ENCODE results near the gene SDHC.
A peak's percentile ranks its signal among the peaks of the same experiment; 100 is the strongest.
"Not testable (repeated sequence)": the region's sequence is repeated elsewhere in the genome, so short reads cannot be mapped to it uniquely, and the experiment has no call there.

The SDHC gene

GRCh38 chr1:161391136-161391535, 77.0 kb downstream of the SDHC start:
- not testable (repeated sequence) for H3K27ac ChIP-seq (replicated peaks; ENCODE audit: low read length); H2AK5ac ChIP-seq (ENCODE audit: low read depth, low read length); H3K4me2 ChIP-seq (ENCODE audit: insufficient read depth, low read length, poor library complexity, severe bottlenecking); H4K91ac ChIP-seq (ENCODE audit: low read depth, low read length, poor library complexity); DNase-seq (ENCODE audit: low spot score); H3K27me3 ChIP-seq (ENCODE audit: control insufficient read depth in 3 of 3, insufficient read depth in 3 of 3, low read depth in 1 of 3, low read length in 3 of 3); H4K8ac ChIP-seq (ENCODE audit: low read depth, low read length); H3K14ac ChIP-seq (ENCODE audit: low read length); H3K9me3 ChIP-seq (replicated peaks in 1 of 2; ENCODE audit: control insufficient read depth in 2 of 2, insufficient read depth in 1 of 2, low read depth in 1 of 2, low read length in 2 of 2); H3K18ac ChIP-seq (ENCODE audit: low read length); H3K4me1 ChIP-seq (ENCODE audit: control insufficient read depth in 2 of 2, insufficient read depth in 1 of 2, low read depth in 1 of 2, low read length in 2 of 2); H3K23ac ChIP-seq (ENCODE audit: low read depth, low read length, poor library complexity); H2AFZ ChIP-seq (ENCODE audit: low read length); H2BK120ac ChIP-seq (ENCODE audit: low read depth, low read length); H2BK5ac ChIP-seq (ENCODE audit: low read length); H3K79me1 ChIP-seq (ENCODE audit: low read depth, low read length); H2BK15ac ChIP-seq (ENCODE audit: low read length); H3K36me3 ChIP-seq (replicated peaks in 1 of 2; ENCODE audit: control insufficient read depth in 2 of 2, insufficient read depth in 2 of 2, low read length in 2 of 2); H2BK12ac ChIP-seq (ENCODE audit: low read length); H3K9ac ChIP-seq (ENCODE audit: low read depth, low read length, poor library complexity); H3K4ac ChIP-seq (ENCODE audit: low read length)
- no CpG with 5 or more reads among the region's 7 CpGs for WGBS, 2 donors (ENCODE audit: extremely low coverage in 2 of 2, insufficient read length in 2 of 2, insufficient replicate concordance in 1 of 2)
- peak overlapping the region in 1 of 2 donors; percentile 86 for H3K4me3 ChIP-seq (ENCODE audit: low read length in 2 of 2)

- WGBS, 2 donors (ENCODE audit: extremely low coverage in 2 of 2, insufficient read length in 2 of 2, insufficient replicate concordance in 1 of 2), result no CpG with 5 or more reads among the region's 8 CpGs
- no peak overlapping the region for H2BK5ac ChIP-seq (ENCODE audit: low read length)
- H2AFZ ChIP-seq (ENCODE audit: low read length), result no peak overlapping the region
- H3K79me1 ChIP-seq (ENCODE audit: low read depth, low read length), result no peaks in the 10 kb centered on the region
- H3K18ac ChIP-seq (ENCODE audit: low read length), result no peak overlapping the region
- no peak for DNase-seq (ENCODE audit: low spot score)
- no peak overlapping the region for H4K91ac ChIP-seq (ENCODE audit: low read depth, low read length, poor library complexity)
- no peak overlapping the region for H3K9ac ChIP-seq (ENCODE audit: low read depth, low read length, poor library complexity)
- peaks cover 3 to 6% of the 10 kb centered on the region in 2 donors for H3K4me1 ChIP-seq (ENCODE audit: control insufficient read depth in 2 of 2, insufficient read depth in 1 of 2, low read depth in 1 of 2, low read length in 2 of 2)
- no peaks in the 10 kb centered on the region for H3K9me3 ChIP-seq (replicated peaks in 1 of 2; ENCODE audit: control insufficient read depth in 2 of 2, insufficient read depth in 1 of 2, low read depth in 1 of 2, low read length in 2 of 2)
- no peak overlapping the region for H2AK5ac ChIP-seq (ENCODE audit: low read depth, low read length)
- no peaks in the 10 kb centered on the region for H3K36me3 ChIP-seq (replicated peaks in 1 of 2; ENCODE audit: control insufficient read depth in 2 of 2, insufficient read depth in 2 of 2, low read length in 2 of 2)
- H3K4me2 ChIP-seq (ENCODE audit: insufficient read depth, low read length, poor library complexity, severe bottlenecking), result no peak overlapping the region
- no peak overlapping the region for H2BK15ac ChIP-seq (ENCODE audit: low read length)
- H3K27me3 ChIP-seq (ENCODE audit: control insufficient read depth in 3 of 3, insufficient read depth in 3 of 3, low read depth in 1 of 3, low read length in 3 of 3), result peaks cover 0 to 2% (median 0%) of the 10 kb centered on the region in 3 experiments
- no peak overlapping the region for H3K4ac ChIP-seq (ENCODE audit: low read length)
- H3K14ac ChIP-seq (ENCODE audit: low read length), result no peak overlapping the region
- H3K23ac ChIP-seq (ENCODE audit: low read depth, low read length, poor library complexity), result no peak overlapping the region
- no peak overlapping the region for H3K27ac ChIP-seq (replicated peaks; ENCODE audit: low read length)
- H4K8ac ChIP-seq (ENCODE audit: low read depth, low read length), result no peak overlapping the region
- no peak overlapping the region for H3K4me3 ChIP-seq (ENCODE audit: low read length in 2 of 2)
- H2BK12ac ChIP-seq (ENCODE audit: low read length), result no peak overlapping the region
- H2BK120ac ChIP-seq (ENCODE audit: low read depth, low read length), result no peak overlapping the region
These were observed 77.4 kb downstream of the SDHC start for GRCh38 chr1:161391611-161392010.

GRCh38 chr1:161393151-161393550, 79.0 kb downstream of the SDHC start:
- Histone ChIP-seq H3K9me3 (replicated peaks in 1 of 2; ENCODE audit: control insufficient read depth in 2 of 2, insufficient read depth in 1 of 2, low read depth in 1 of 2, low read length in 2 of 2) (no peaks in the 10 kb centered on the region), H3K4me1 (ENCODE audit: control insufficient read depth in 2 of 2, insufficient read depth in 1 of 2, low read depth in 1 of 2, low read length in 2 of 2) (peaks cover 3 to 6% of the 10 kb centered on the region in 2 donors), H2BK5ac (ENCODE audit: low read length) (no peak overlapping the region), H3K79me1 (ENCODE audit: low read depth, low read length) (no peaks in the 10 kb centered on the region), H2AK5ac (ENCODE audit: low read depth, low read length) (no peak overlapping the region), H3K36me3 (replicated peaks in 1 of 2; ENCODE audit: control insufficient read depth in 2 of 2, insufficient read depth in 2 of 2, low read length in 2 of 2) (no peaks in the 10 kb centered on the region), H4K91ac (ENCODE audit: low read depth, low read length, poor library complexity) (no peak overlapping the region), H3K9ac (ENCODE audit: low read depth, low read length, poor library complexity) (no peak overlapping the region), H4K8ac (ENCODE audit: low read depth, low read length) (no peak overlapping the region), H2BK120ac (ENCODE audit: low read depth, low read length) (no peak overlapping the region), H2BK12ac (ENCODE audit: low read length) (no peak overlapping the region), H3K23ac (ENCODE audit: low read depth, low read length, poor library complexity) (no peak overlapping the region), H3K14ac (ENCODE audit: low read length) (no peak overlapping the region), H2BK15ac (ENCODE audit: low read length) (no peak overlapping the region), H2AFZ (ENCODE audit: low read length) (no peak overlapping the region), H3K27me3 (ENCODE audit: control insufficient read depth in 3 of 3, insufficient read depth in 3 of 3, low read depth in 1 of 3, low read length in 3 of 3) (peaks cover 0 to 2% (median 0%) of the 10 kb centered on the region in 3 experiments), H3K4ac (ENCODE audit: low read length) (no peak overlapping the region), H3K4me2 (ENCODE audit: insufficient read depth, low read length, poor library complexity, severe bottlenecking) (no peak overlapping the region), H3K27ac (replicated peaks; ENCODE audit: low read length) (no peak overlapping the region), H3K4me3 (ENCODE audit: low read length in 2 of 2) (no peak overlapping the region), H3K18ac (ENCODE audit: low read length) (no peak overlapping the region)
- DNase-seq (ENCODE audit: low spot score), result no peak

- WGBS, 2 donors (ENCODE audit: extremely low coverage in 2 of 2, insufficient read length in 2 of 2, insufficient replicate concordance in 1 of 2), result no CpG with 5 or more reads among the region's 8 CpGs
- not testable (repeated sequence) for H2AFZ ChIP-seq (ENCODE audit: low read length); H3K23ac ChIP-seq (ENCODE audit: low read depth, low read length, poor library complexity); H2BK15ac ChIP-seq (ENCODE audit: low read length); H3K4me3 ChIP-seq (ENCODE audit: low read length in 2 of 2); H3K9ac ChIP-seq (ENCODE audit: low read depth, low read length, poor library complexity); H3K79me1 ChIP-seq (ENCODE audit: low read depth, low read length); H2BK12ac ChIP-seq (ENCODE audit: low read length); H3K18ac ChIP-seq (ENCODE audit: low read length); H4K91ac ChIP-seq (ENCODE audit: low read depth, low read length, poor library complexity); H3K27me3 ChIP-seq (ENCODE audit: control insufficient read depth in 3 of 3, insufficient read depth in 3 of 3, low read depth in 1 of 3, low read length in 3 of 3); H3K4ac ChIP-seq (ENCODE audit: low read length); H2BK120ac ChIP-seq (ENCODE audit: low read depth, low read length); H3K4me1 ChIP-seq (ENCODE audit: control insufficient read depth in 2 of 2, insufficient read depth in 1 of 2, low read depth in 1 of 2, low read length in 2 of 2); H4K8ac ChIP-seq (ENCODE audit: low read depth, low read length); DNase-seq (ENCODE audit: low spot score); H3K9me3 ChIP-seq (replicated peaks in 1 of 2; ENCODE audit: control insufficient read depth in 2 of 2, insufficient read depth in 1 of 2, low read depth in 1 of 2, low read length in 2 of 2); H3K14ac ChIP-seq (ENCODE audit: low read length); H3K36me3 ChIP-seq (replicated peaks in 1 of 2; ENCODE audit: control insufficient read depth in 2 of 2, insufficient read depth in 2 of 2, low read length in 2 of 2); H2BK5ac ChIP-seq (ENCODE audit: low read length); H3K27ac ChIP-seq (replicated peaks; ENCODE audit: low read length); H3K4me2 ChIP-seq (ENCODE audit: insufficient read depth, low read length, poor library complexity, severe bottlenecking); H2AK5ac ChIP-seq (ENCODE audit: low read depth, low read length)
These were observed 82.9 kb downstream of the SDHC start for GRCh38 chr1:161397038-161397437.
